HepG2 (cell line): ENCODE measurements around the gene HSPA1B. TPM values are rescaled to one million over a fixed set of nuclear protein-coding genes. Genes with fewer than 3 reads are reported as not detected.
A peak's percentile ranks its signal among the peaks of the same experiment; 100 is the strongest.

ENCODE experiments used
- ATAC-seq: fragments of 200-7000 bp; cut with Tn5 transposase; 3 replicates; pipeline ENCODE4 v1.9.1; 2020; ENCODE audit warnings: mild to moderate bottlenecking, moderate library complexity
- BruUV-seq: library from RNA; stranded (reverse); fragments of 400-500 nt; replicated peaks from 2 replicates; lab custom pipeline; 2021; lab: Mats Ljungman, UMichigan
- CTCF ChIA-PET: fragments of 300-600 bp; formaldehyde crosslinking; extraction: SDS; loops from one replicate; lab custom pipeline; 2021; ENCODE audit warnings: low total read pairs, inconsistent platforms, low intra/inter-chr PET ratio; lab: Yijun Ruan, JAX
- POLR2A ChIA-PET: fragments of 350-600 bp; sonication (Branson Sonifier 250); formaldehyde crosslinking; loops from one replicate; lab custom pipeline; 2020; ENCODE audit warnings: antibody characterized with exemption, inconsistent platforms; lab: Yijun Ruan, JAX
- DNase-seq: peaks from one replicate; pipeline ENCODE4 v3.0.0-alpha.2; 2015; ENCODE audit warnings: low spot score
- FAIRE-seq: peaks from 3 replicates; lab custom pipeline; 2011; peaks lifted over from hg19 to GRCh38; lab: Jason Lieb, UNC
- H2AFZ ChIP-seq: one replicate; pipeline ENCODE4 v1.6.1; 2011; ENCODE audit warnings: low read length, inconsistent platforms
- H3K27ac ChIP-seq: fragments of 300-600 bp; 3 replicates; pipeline ENCODE4 v1.8.0; 2011; ENCODE audit warnings: mixed run types, mild to moderate bottlenecking, mixed read lengths, low read length, inconsistent platforms; ENCODE audit not compliant: insufficient read depth; ENCODE audit errors: extremely low read length
- H3K27me3 ChIP-seq, 2 experiments: fragments of 200-600 bp in 1 of 2; 2 replicates in 1 of 2; 3 replicates in 1 of 2; pipeline versions ENCODE4 v1.6.0 to v1.8.0; 2011; ENCODE audit warnings: low read length in 2 of 2, mild to moderate bottlenecking in 2 of 2, moderate library complexity in 2 of 2, inconsistent platforms in 1 of 2; ENCODE audit not compliant: insufficient read depth in 2 of 2, control insufficient read depth in 1 of 2
- H3K36me3 ChIP-seq, 2 experiments: fragments of 200-600 bp in 1 of 2; replicated peaks in 1 of 2; 2 replicates in 1 of 2; 3 replicates in 1 of 2; pipeline versions ENCODE4 v1.5.1 to v1.8.0; 2011; ENCODE audit warnings: low read length in 2 of 2, inconsistent platforms in 1 of 2; ENCODE audit not compliant: insufficient read depth in 2 of 2, control insufficient read depth in 1 of 2
- H3K4me1 ChIP-seq: 2 replicates; pipeline ENCODE4 v1.5.1; 2012; ENCODE audit warnings: low read length, inconsistent platforms; ENCODE audit not compliant: insufficient read depth
- H3K4me2 ChIP-seq: 2 replicates; pipeline ENCODE4 v1.6.0; 2011; ENCODE audit warnings: low read depth, low read length, inconsistent platforms
- H3K4me3 ChIP-seq, 3 experiments: fragments of 200-600 bp in 1 of 3; sonication (generic), shearing (Covaris generic) in 1 of 3; replicated peaks in 1 of 3; 2 replicates each; pipeline ENCODE4 v1.5.1; 2011 to 2016; ENCODE audit warnings: low read length in 3 of 3, inconsistent platforms in 2 of 3, low read depth in 2 of 3, mild to moderate bottlenecking in 2 of 3, control low read depth in 1 of 3, mixed read lengths in 1 of 3; ENCODE audit not compliant: insufficient read depth in 1 of 3
- H3K79me2 ChIP-seq: one replicate; pipeline ENCODE4 v1.6.1; 2011; ENCODE audit warnings: low read length, inconsistent platforms; ENCODE audit not compliant: insufficient read depth
- H3K9ac ChIP-seq: 2 replicates; pipeline ENCODE4 v1.6.0; 2011; ENCODE audit warnings: mild to moderate bottlenecking, low read depth, low read length, inconsistent platforms; ENCODE audit not compliant: insufficient read depth
- H3K9me3 ChIP-seq: 2 replicates; pipeline ENCODE4 v1.5.1; 2012; ENCODE audit warnings: mild to moderate bottlenecking, low read length
- H4K20me1 ChIP-seq: 2 replicates; pipeline ENCODE4 v1.6.0; 2011; ENCODE audit warnings: inconsistent platforms, mild to moderate bottlenecking, low read length, moderate library complexity; ENCODE audit not compliant: insufficient read depth
- FOXA3 ChIP-seq: IDR thresholded peaks from 2 replicates; pipeline ENCODE4 v1.6.1; 2016; ENCODE audit warnings: missing genetic modification reagents, missing compliant biosample characterization
- ISL2 ChIP-seq: sonication (generic); formaldehyde crosslinking; IDR thresholded peaks from 2 replicates; pipeline ENCODE4 v1.5.0; 2020; ENCODE audit warnings: missing genetic modification reagents
- KAT8 ChIP-seq: IDR thresholded peaks from 2 replicates; pipeline ENCODE4 v1.6.1; 2016; ENCODE audit warnings: missing genetic modification reagents, missing compliant biosample characterization
- KLF6 ChIP-seq: IDR thresholded peaks from 2 replicates; pipeline ENCODE4 v1.8.0; 2016; ENCODE audit warnings: missing biosample characterization, missing genetic modification reagents
- ZFP37 ChIP-seq: sonication (generic); formaldehyde crosslinking; IDR thresholded peaks from 2 replicates; pipeline ENCODE4 v1.4.0; 2020; ENCODE audit warnings: missing genetic modification reagents, borderline replicate concordance
- ZNF142 ChIP-seq: sonication (generic); formaldehyde crosslinking; IDR thresholded peaks from 2 replicates; pipeline ENCODE4 v1.4.0; 2020; ENCODE audit warnings: missing genetic modification reagents
- ZNF879 ChIP-seq: sonication (generic); formaldehyde crosslinking; IDR thresholded peaks from 2 replicates; pipeline ENCODE4 v1.8.1; 2023; ENCODE audit warnings: missing genetic modification reagents
- WGBS: methylation state at CpG from one replicate; pipeline ENCODE4 v1.1.6; 2017; ENCODE audit warnings: low lambda C conversion rate; 5-methylcytosine and 5-hydroxymethylcytosine counted together
- in situ Hi-C: cut with HindIII; loops from 2 replicates; pipeline ENCODE4 v1.10.0; 2017; ENCODE audit warnings: low pct_unique_long_range_greater_than_20kb; ENCODE audit not compliant: extremely low pct_ligation_motif_present
- intact Hi-C: fragments of 100-400 bp; cut with micrococcal nuclease; formaldehyde crosslinking; loops from one replicate; pipeline ENCODE4 v1.10.0; 2022; ENCODE audit not compliant: unreplicated experiment
- polyA plus RNA-seq, 8 experiments: library from polyadenylated mRNA; depleted of rRNA in 3 of 8; stranded (reverse) in 7 of 8; unstranded in 1 of 8; fragments of >200 nt; fragmentation: Illumina TruSeq in 4 of 8; extraction: Trizol in 4 of 8; gene quantifications; 2 replicates each; pipeline versions ENCODE4 v1.2.1 to v1.2.3, GENCODE V29; 2011 to 2016; ENCODE audit warnings: low read depth in 4 of 8, missing spikeins in 1 of 8, mixed read lengths in 1 of 8; ENCODE audit not compliant: insufficient read depth in 1 of 8
- total RNA-seq, 5 experiments: library from RNA; depleted of rRNA; stranded (reverse); fragments of >200 nt; fragmentation: Illumina TruSeq; extraction: Trizol; gene quantifications; 2 replicates each; pipeline ENCODE4 v1.2.3, GENCODE V29; 2016; ENCODE audit warnings: low read depth in 1 of 5
- TF ChIP-seq, protein P1 (sequence below): sonication (generic); formaldehyde crosslinking; IDR thresholded peaks from 2 replicates; pipeline ENCODE4 v1.4.0; 2020; ENCODE audit warnings: low read depth, missing genetic modification reagents

Gene HSPA1B
- total and polyA plus RNA-seq, 2 of the 13 experiments (the other 11 are each of a cell fraction or from before 2014, with no cell fraction given) = 26.0 to 186 TPM

- Histone ChIP-seq H3K4me1 (peaks cover 29% of the 10 kb centered on the region), H3K27ac (peak overlapping the region; percentile 95), H3K9ac (peak overlapping the region; percentile 7; the same call in 1 of the 2 replicates), H3K4me3 (peak overlapping the region in 1 of 3 experiments; percentile 71; a peak in 1 of 6 replicates), H3K9me3 (no peaks in the 10 kb centered on the region), H2AFZ (no peak overlapping the region), H3K79me2 (peaks cover 12% of the 10 kb centered on the region), H3K4me2 (0 out of 2 replicates have a peak overlapping the region, but pooled peaks have one; percentile 33), H3K36me3 (no peaks in the 10 kb centered on the region), H4K20me1 (no peaks in the 10 kb centered on the region), H3K27me3 (no peaks in the 10 kb centered on the region)
- ATAC-seq = no peak
- BruUV-seq = no TSS peak
- WGBS = 95% methylated on average over 7 of the region's 7 CpGs
- FAIRE-seq = no peak
- intact Hi-C loops = no loop called here
- ChIA-PET CTCF (no interaction called here), POLR2A (interaction anchor here (1.0 to 3.6 kb wide), 10 partner anchors 13 to 161 kb away, joined by 3 to 102 read pairs (median 12); partner anchors contain the start of genes BAG6, CFB, HSPA1B and NEU1)
- in situ Hi-C loops = no loop called here
- DNase-seq = no peak
- TF ChIP-seq FOXA3 = no peak
- TF ChIP-seq ZFP37 (CRISPR knock-in tag) = no peak
Measured at GRCh38 chr6:31813465-31813849, 14.1 kb upstream of the HSPA1B start.

DNA sequence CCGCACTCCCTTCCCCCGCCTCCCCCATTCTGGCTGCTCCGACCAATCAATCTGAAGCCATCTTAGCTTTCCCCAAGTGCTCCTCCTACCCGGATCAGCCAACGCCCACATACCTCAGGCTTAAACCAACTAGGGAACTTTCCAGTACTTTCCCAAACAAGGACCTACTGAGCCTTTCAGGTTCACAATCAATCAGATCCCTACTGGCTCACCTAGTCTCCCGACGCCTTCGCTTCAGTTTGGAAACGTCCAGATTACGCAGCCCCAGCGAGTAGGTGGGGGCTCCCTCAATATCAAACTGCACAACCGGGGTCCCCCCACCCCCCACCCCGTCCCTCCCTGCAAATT, 12.9 kb upstream of the HSPA1B start:
- Histone ChIP-seq H3K4me3 (peak overlapping the region; percentile 52 to 71 (median 54)), H3K4me1 (peaks cover 29% of the 10 kb centered on the region), H3K9me3 (no peaks in the 10 kb centered on the region), H3K9ac (peak overlapping the region; percentile 78), H3K27me3 (no peaks in the 10 kb centered on the region), H3K79me2 (peaks cover 19% of the 10 kb centered on the region), H4K20me1 (no peaks in the 10 kb centered on the region), H2AFZ (no peak overlapping the region), H3K36me3 (no peaks in the 10 kb centered on the region), H3K4me2 (peak overlapping the region; percentile 87), H3K27ac (peak overlapping the region; percentile 95)
- ChIA-PET CTCF (no interaction called here), POLR2A (interaction anchor here (0.6 to 3.6 kb wide), 35 partner anchors 8 to 273 kb away, joined by 3 to 102 read pairs (median 5); partner anchors contain the start of genes ABHD16A, APOM, BAG6 and C2)
- peak; percentile 34 for FAIRE-seq
- in situ Hi-C loops = no loop called here
- peak; percentile 54 for ATAC-seq
- no TSS peak for BruUV-seq
- peak; percentile 96 for DNase-seq
- intact Hi-C loops = loop anchor here (2.0 kb wide), 1 partner anchor 20 kb away; the partner anchor contains the start of gene VARS1
- 41% methylated on average over 13 of the region's 13 CpGs for WGBS
- TF ChIP-seq ZNF142 (CRISPR knock-in tag) (peak; percentile 19; the same call in 1 of the 2 replicates), ZNF879 (CRISPR knock-in tag) (no peak), KAT8 (peak; percentile 27; the same call in 1 of the 2 replicates), ISL2 (CRISPR knock-in tag) (peak; percentile 51), KLF6 (peak; percentile 55; the same call in 1 of the 2 replicates)
- TF ChIP-seq, protein P1, sequence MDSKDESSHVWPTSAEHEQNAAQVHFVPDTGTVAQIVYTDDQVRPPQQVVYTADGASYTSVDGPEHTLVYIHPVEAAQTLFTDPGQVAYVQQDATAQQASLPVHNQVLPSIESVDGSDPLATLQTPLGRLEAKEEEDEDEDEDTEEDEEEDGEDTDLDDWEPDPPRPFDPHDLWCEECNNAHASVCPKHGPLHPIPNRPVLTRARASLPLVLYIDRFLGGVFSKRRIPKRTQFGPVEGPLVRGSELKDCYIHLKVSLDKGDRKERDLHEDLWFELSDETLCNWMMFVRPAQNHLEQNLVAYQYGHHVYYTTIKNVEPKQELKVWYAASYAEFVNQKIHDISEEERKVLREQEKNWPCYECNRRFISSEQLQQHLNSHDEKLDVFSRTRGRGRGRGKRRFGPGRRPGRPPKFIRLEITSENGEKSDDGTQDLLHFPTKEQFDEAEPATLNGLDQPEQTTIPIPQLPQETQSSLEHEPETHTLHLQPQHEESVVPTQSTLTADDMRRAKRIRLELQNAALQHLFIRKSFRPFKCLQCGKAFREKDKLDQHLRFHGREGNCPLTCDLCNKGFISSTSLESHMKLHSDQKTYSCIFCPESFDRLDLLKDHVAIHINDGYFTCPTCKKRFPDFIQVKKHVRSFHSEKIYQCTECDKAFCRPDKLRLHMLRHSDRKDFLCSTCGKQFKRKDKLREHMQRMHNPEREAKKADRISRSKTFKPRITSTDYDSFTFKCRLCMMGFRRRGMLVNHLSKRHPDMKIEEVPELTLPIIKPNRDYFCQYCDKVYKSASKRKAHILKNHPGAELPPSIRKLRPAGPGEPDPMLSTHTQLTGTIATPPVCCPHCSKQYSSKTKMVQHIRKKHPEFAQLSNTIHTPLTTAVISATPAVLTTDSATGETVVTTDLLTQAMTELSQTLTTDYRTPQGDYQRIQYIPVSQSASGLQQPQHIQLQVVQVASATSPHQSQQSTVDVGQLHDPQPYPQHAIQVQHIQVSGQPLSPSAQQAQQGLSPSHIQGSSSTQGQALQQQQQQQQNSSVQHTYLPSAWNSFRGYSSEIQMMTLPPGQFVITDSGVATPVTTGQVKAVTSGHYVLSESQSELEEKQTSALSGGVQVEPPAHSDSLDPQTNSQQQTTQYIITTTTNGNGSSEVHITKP (CRISPR knock-in tag) = peak; percentile 71; the same call in 1 of the 2 replicates
